ENCODE measurements around the gene C22orf15. TPM values are rescaled to one million over a fixed set of nuclear protein-coding genes. Genes with fewer than 3 reads are reported as not detected.
A peak's percentile ranks its signal among the peaks of the same experiment; 100 is the strongest.

Gene C22orf15
- total RNA-seq, 1 experiment from 2014 or later, result 2.7 TPM

GRCh38 chr22:23773483-23774113, 10.8 kb downstream of the C22orf15 start (continued):
- no peak for TF ChIP-seq CREB1 (CRISPR knock-in tag; IDR thresholded peaks at IDR 0.05)
- TF ChIP-seq MYBL2 (CRISPR knock-in tag; IDR thresholded peaks at IDR 0.05), result no peak
- TF ChIP-seq FOXP4 (CRISPR knock-in tag; IDR thresholded peaks at IDR 0.05), result no peak
- TF ChIP-seq GTF2I (CRISPR knock-in tag; conservative IDR thresholded peaks at IDR 0.05), result no peak

GRCh38 chr22:23774114-23774921, 11.5 kb downstream of the C22orf15 start:
- ChIA-PET CTCF (interaction anchor here (1.2 to 1.9 kb wide), 3 partner anchors 14 to 83 kb away, joined by 3 to 10 read pairs (median 7); partner anchors contain the start of gene SLC2A11), POLR2A (interaction anchor here (1.2 kb wide), 1 partner anchor 83 kb away, joined by 3 read pairs; the partner anchor contains the start of gene SLC2A11)
- Mint-ChIP-seq H3K4me1 (peaks cover 30% of the 10 kb centered on the region), H3K36me3 (no peaks in the 10 kb centered on the region), H3K27me3 (ENCODE audit: low read depth) (peaks cover 34% of the 10 kb centered on the region), H3K27ac (no peak overlapping the region), H3K9me3 (no peaks in the 10 kb centered on the region), H3K4me3 (peak overlapping the region; percentile 23; the same call in 1 of the 2 replicates)
- TF ChIP-seq GABPB1 (CRISPR knock-in tag; IDR thresholded peaks at IDR 0.05) (peak; percentile 72), CTCF (IDR thresholded peaks at IDR 0.05) (no peak), NR1H2 (CRISPR knock-in tag; IDR thresholded peaks at IDR 0.05) (no peak), PRRX2 (CRISPR knock-in tag; IDR thresholded peaks at IDR 0.05) (no peak), E2F4 (CRISPR knock-in tag; IDR thresholded peaks at IDR 0.05; ENCODE audit: borderline replicate concordance, low read depth) (no peak)
- DNase-seq (ENCODE audit: low spot score) (no peak), ATAC-seq (no peak)

- no peak for ATAC-seq
- ChIA-PET POLR2A (interaction anchor here (1.2 kb wide), 1 partner anchor 82 kb away, joined by 3 read pairs; the partner anchor contains the start of gene SLC2A11), CTCF (interaction anchor here (1.2 to 1.9 kb wide), 3 partner anchors 13 to 83 kb away, joined by 3 to 10 read pairs (median 7); partner anchors contain the start of gene SLC2A11)
- TF ChIP-seq GABPB1 (CRISPR knock-in tag; IDR thresholded peaks at IDR 0.05), result no peak
- TF ChIP-seq ZNF232 (CRISPR knock-in tag; IDR thresholded peaks at IDR 0.05), result no peak
- TF ChIP-seq E2F4 (CRISPR knock-in tag; IDR thresholded peaks at IDR 0.05; ENCODE audit: borderline replicate concordance, low read depth), result no peak
- TF ChIP-seq ATF3 (CRISPR knock-in tag; conservative IDR thresholded peaks at IDR 0.05), result no peak
- no peak for TF ChIP-seq STAT6 (CRISPR knock-in tag; conservative IDR thresholded peaks at IDR 0.05; ENCODE audit: low read depth)
- no peak for TF ChIP-seq NFE2L1 (CRISPR knock-in tag; IDR thresholded peaks at IDR 0.05)
- TF ChIP-seq ZNF121 (CRISPR knock-in tag; IDR thresholded peaks at IDR 0.05), result no peak
- TF ChIP-seq EMX1 (CRISPR knock-in tag; IDR thresholded peaks at IDR 0.05), result no peak
- TF ChIP-seq NFATC4 (CRISPR knock-in tag; IDR thresholded peaks at IDR 0.05), result no peak
- TF ChIP-seq RORB (CRISPR knock-in tag; IDR thresholded peaks at IDR 0.05), result no peak
- TF ChIP-seq ZNF317 (CRISPR knock-in tag; IDR thresholded peaks at IDR 0.05; ENCODE audit: borderline replicate concordance, low read depth), result no peak
- no peak for TF ChIP-seq KAT7 (CRISPR knock-in tag; IDR thresholded peaks at IDR 0.05; ENCODE audit: borderline replicate concordance)
- no peak for TF ChIP-seq NFYB (CRISPR knock-in tag; conservative IDR thresholded peaks at IDR 0.05; ENCODE audit: low read depth)
Observed at GRCh38 chr22:23774922-23775436, 12.2 kb downstream of the C22orf15 start.

More at GRCh38 chr22:23774922-23775436, 12.2 kb downstream of the C22orf15 start:
- no peaks in the 10 kb centered on the region for H3K36me3 Mint-ChIP-seq
- H3K4me3 Mint-ChIP-seq, result peak overlapping the region; percentile 23; the same call in 1 of the 2 replicates
- no peaks in the 10 kb centered on the region for H3K9me3 Mint-ChIP-seq
- H3K4me1 Mint-ChIP-seq, result peaks cover 26% of the 10 kb centered on the region
- H3K27ac Mint-ChIP-seq, result no peak overlapping the region
- DNase-seq (ENCODE audit: low spot score), result no peak
- peaks cover 27% of the 10 kb centered on the region for H3K27me3 Mint-ChIP-seq (ENCODE audit: low read depth)
